Activated naive CD4-positive, alpha-beta T cell treated with anti-CD3 and anti-CD28 coated beads, Interleukin-2, amount 10 ng/mL, durations not matched to agents 7 days and 5 days (primary cell): ENCODE measurements around the gene ZNF367.

ENCODE experiments used
- CTCF ChIA-PET: fragments of 350-600 bp; sonication (Branson Sonifier 250); formaldehyde crosslinking; loops from one replicate; lab custom pipeline; 2021; ENCODE audit warnings: antibody characterized with exemption; lab: Charles Lee
- DNase-seq: peaks from one replicate; pipeline ENCODE4 v3.0.0-alpha.2; 2020
- H3K27ac Mint-ChIP-seq: one replicate; pipeline ENCODE4 v1.8.0; 2021; ENCODE audit warnings: mild to moderate bottlenecking, moderate library complexity, mixed read lengths
- H3K27me3 Mint-ChIP-seq: one replicate; pipeline ENCODE4 v1.8.0; 2021; ENCODE audit warnings: mild to moderate bottlenecking, mixed read lengths
- H3K36me3 Mint-ChIP-seq: one replicate; pipeline ENCODE4 v1.8.0; 2021; ENCODE audit warnings: mixed read lengths
- H3K4me1 Mint-ChIP-seq: one replicate; pipeline ENCODE4 v1.8.0; 2021; ENCODE audit warnings: mixed read lengths
- H3K4me3 Mint-ChIP-seq: one replicate; pipeline ENCODE4 v1.8.0; 2021; ENCODE audit warnings: mild to moderate bottlenecking, moderate library complexity, mixed read lengths
- H3K9me3 Mint-ChIP-seq: one replicate; pipeline ENCODE4 v1.8.0; 2021; ENCODE audit warnings: mixed read lengths

Gene ZNF367

DNA sequence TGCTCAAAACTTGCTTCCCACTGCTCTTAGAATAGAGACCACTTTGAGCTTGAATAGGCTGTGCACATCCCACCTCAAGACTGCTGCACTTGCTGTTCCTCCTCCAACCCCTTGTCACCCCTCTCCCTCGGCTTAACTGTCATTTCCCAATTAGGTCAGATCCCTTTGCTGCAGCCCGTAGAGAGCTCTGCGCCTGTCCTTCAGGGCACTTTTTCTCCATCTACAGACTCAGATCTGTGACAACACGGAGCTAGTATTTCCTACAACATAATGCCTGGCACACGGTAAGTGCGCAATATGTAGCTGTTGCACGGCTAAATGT lies 31.3 kb upstream of the ZNF367 start:
- H3K4me1 Mint-ChIP-seq: peaks cover 25% of the 10 kb centered on the region
- no peak for DNase-seq
- no peaks in the 10 kb centered on the region for H3K36me3 Mint-ChIP-seq
- CTCF ChIA-PET: interaction anchor here (1.0 to 2.4 kb wide), 3 partner anchors 14 to 217 kb away, joined by 4 to 5 read pairs (median 5); no protein-coding TSS in a partner anchor
- H3K27ac Mint-ChIP-seq: no peak overlapping the region
- no peaks in the 10 kb centered on the region for H3K9me3 Mint-ChIP-seq
- H3K27me3 Mint-ChIP-seq: peaks cover 32% of the 10 kb centered on the region
- H3K4me3 Mint-ChIP-seq: peak overlapping the region; percentile 60

GRCh38 chr9:96448546-96449170 lies 30.5 kb upstream of the ZNF367 start:
- Mint-ChIP-seq H3K27me3 (peaks cover 32% of the 10 kb centered on the region), H3K4me1 (peaks cover 24% of the 10 kb centered on the region), H3K9me3 (no peaks in the 10 kb centered on the region), H3K36me3 (no peaks in the 10 kb centered on the region), H3K4me3 (peak overlapping the region; percentile 60), H3K27ac (no peak overlapping the region)
- DNase-seq: no peak
- CTCF ChIA-PET: interaction anchor here (0.7 kb wide), 1 partner anchor 117 kb away, joined by 3 read pairs; no protein-coding TSS in a partner anchor

DNA sequence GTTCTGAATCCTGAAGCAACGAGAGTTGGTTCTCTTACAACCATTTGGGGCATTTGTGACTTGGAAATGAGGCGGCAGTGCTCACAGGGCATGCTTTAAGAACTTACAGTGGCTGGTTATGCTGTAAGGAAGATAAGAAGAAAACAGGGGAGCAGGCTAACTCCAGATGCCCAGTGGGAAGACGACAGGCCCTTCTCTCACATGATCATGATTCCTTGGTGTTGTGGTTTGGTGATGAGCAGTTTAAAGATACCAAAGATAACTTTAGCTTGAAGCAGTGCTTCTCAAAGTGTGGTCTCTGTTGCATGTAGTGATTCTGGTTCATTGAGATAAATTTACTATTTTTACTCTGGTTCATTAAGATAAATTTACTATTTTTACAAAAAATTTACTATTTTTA lies 29.2 kb upstream of the ZNF367 start:
- Mint-ChIP-seq H3K27ac (peak overlapping the region; percentile 55), H3K27me3 (peaks cover 32% of the 10 kb centered on the region), H3K9me3 (no peaks in the 10 kb centered on the region), H3K4me1 (peaks cover 19% of the 10 kb centered on the region), H3K36me3 (no peaks in the 10 kb centered on the region), H3K4me3 (no peak overlapping the region)
- no peak for DNase-seq
- CTCF ChIA-PET: no interaction called here

- Mint-ChIP-seq H3K27ac (no peak overlapping the region), H3K4me1 (peaks cover 3% of the 10 kb centered on the region), H3K4me3 (no peak overlapping the region), H3K9me3 (peaks cover 4% of the 10 kb centered on the region), H3K36me3 (no peaks in the 10 kb centered on the region), H3K27me3 (peaks cover 12% of the 10 kb centered on the region)
- CTCF ChIA-PET: interaction anchor here (0.9 to 2.5 kb wide), 10 partner anchors 10 to 224 kb away, joined by 3 to 24 read pairs (median 5); no protein-coding TSS in a partner anchor
- DNase-seq: no peak
These were observed 24.3 kb upstream of the ZNF367 start for GRCh38 chr9:96442491-96442890.

DNA sequence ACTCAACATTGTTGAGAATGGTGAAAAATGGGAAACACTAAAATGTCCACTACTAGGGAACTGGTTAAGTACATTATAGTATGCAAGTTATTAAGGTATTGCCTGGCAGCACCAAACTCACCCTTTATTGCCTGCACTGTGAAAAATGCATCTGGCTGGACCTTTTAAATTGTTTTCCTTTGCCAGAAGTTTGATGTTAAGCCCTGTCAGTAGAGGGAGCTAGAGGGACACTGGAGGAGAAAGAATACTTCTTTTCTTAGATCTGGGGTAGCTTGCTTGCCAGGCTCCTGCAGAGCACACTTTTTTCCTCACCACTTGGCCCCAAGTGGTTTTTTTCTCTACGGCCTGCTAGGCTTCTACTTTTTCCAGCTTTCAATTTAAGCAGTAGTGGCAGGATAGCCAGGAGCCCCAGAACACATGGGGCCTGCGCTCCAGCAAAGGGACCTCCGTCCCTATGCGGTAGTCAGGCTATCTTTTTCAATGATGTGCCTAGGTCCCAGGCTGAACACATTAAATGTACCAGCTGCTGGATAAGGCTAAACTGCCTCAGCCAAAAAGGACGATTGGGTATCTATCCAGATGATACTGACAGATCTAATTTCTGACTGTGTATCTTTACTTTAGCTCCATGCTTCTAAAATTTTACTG lies 23.8 kb upstream of the ZNF367 start:
- H3K27me3 Mint-ChIP-seq: peaks cover 6% of the 10 kb centered on the region
- no peaks in the 10 kb centered on the region for H3K4me1 Mint-ChIP-seq
- no peak overlapping the region for H3K27ac Mint-ChIP-seq
- H3K4me3 Mint-ChIP-seq: no peak overlapping the region
- no peaks in the 10 kb centered on the region for H3K36me3 Mint-ChIP-seq
- H3K9me3 Mint-ChIP-seq: peaks cover 4% of the 10 kb centered on the region
- peak; percentile 24 for DNase-seq
- CTCF ChIA-PET: interaction anchor here (0.9 to 2.5 kb wide), 10 partner anchors 10 to 225 kb away, joined by 3 to 24 read pairs (median 5); no protein-coding TSS in a partner anchor

- Mint-ChIP-seq H3K9me3 (peaks cover 4% of the 10 kb centered on the region), H3K4me3 (no peak overlapping the region), H3K27ac (no peak overlapping the region), H3K4me1 (no peaks in the 10 kb centered on the region), H3K27me3 (peaks cover 6% of the 10 kb centered on the region), H3K36me3 (no peaks in the 10 kb centered on the region)
- CTCF ChIA-PET: interaction anchor here (0.6 to 2.5 kb wide), 2 partner anchors 174 to 226 kb away, joined by 3 to 24 read pairs; no protein-coding TSS in a partner anchor
- no peak for DNase-seq
These were observed 22.6 kb upstream of the ZNF367 start for GRCh38 chr9:96440671-96441199.

- CTCF ChIA-PET: no interaction called here
- no peak overlapping the region for H3K27ac Mint-ChIP-seq
These were observed 19.3 kb upstream of the ZNF367 start for GRCh38 chr9:96437454-96437853.

DNA sequence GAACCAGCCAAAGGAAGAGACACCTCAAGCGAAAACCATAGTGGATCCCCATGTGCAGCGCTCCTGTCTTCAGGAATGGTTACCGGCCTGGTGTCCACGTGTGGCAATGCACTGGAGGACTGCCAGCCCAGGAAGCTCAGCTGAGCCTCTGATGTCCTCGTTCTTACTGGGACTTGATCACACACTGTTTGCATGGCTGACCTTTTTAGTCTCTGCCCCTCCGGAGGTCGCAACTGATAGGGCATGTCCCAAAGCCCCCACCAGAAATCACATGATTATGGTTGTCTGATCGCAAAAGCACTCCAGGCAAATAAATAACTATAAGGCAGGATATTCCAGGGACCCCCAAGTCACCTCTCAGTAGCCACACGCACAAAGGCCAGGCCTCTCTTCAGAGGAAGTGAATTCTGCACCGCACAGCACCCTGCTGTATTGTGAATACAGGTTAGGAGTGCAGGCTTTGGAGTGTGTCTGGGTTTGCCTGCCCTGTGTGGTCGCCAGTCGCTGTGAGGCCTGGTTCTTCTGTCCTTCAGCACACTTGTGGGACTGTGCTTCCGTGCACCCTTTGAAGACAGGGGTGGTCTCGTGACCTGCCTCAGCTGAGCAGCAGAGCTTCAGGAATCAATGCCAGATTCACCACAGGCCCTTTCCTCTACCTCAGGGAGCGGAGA lies 18.4 kb upstream of the ZNF367 start:
- H3K36me3 Mint-ChIP-seq: no peaks in the 10 kb centered on the region
- H3K27me3 Mint-ChIP-seq: peaks cover 9% of the 10 kb centered on the region
- H3K4me1 Mint-ChIP-seq: no peaks in the 10 kb centered on the region
- H3K9me3 Mint-ChIP-seq: peaks cover under 1% of the 10 kb centered on the region
- no peak for DNase-seq
- no peak overlapping the region for H3K27ac Mint-ChIP-seq
- CTCF ChIA-PET: no interaction called here
- no peak overlapping the region for H3K4me3 Mint-ChIP-seq

More at GRCh38 chr9:96437454-96437853, 19.3 kb upstream of the ZNF367 start:
- no peak overlapping the region for H3K4me3 Mint-ChIP-seq
- no peaks in the 10 kb centered on the region for H3K36me3 Mint-ChIP-seq
- H3K4me1 Mint-ChIP-seq: no peaks in the 10 kb centered on the region
- DNase-seq: no peak
- H3K9me3 Mint-ChIP-seq: peaks cover 4% of the 10 kb centered on the region
- peaks cover 9% of the 10 kb centered on the region for H3K27me3 Mint-ChIP-seq

- Mint-ChIP-seq H3K4me3 (no peak overlapping the region), H3K36me3 (no peaks in the 10 kb centered on the region), H3K4me1 (no peaks in the 10 kb centered on the region), H3K27me3 (peaks cover 9% of the 10 kb centered on the region), H3K27ac (no peak overlapping the region), H3K9me3 (no peaks in the 10 kb centered on the region)
- CTCF ChIA-PET: interaction anchor here (0.9 to 1.6 kb wide), 3 partner anchors 14 to 231 kb away, joined by 5 read pairs; partner anchors contain the start of gene HABP4
- no peak for DNase-seq
These were observed 17.9 kb upstream of the ZNF367 start for GRCh38 chr9:96436063-96436455.

GRCh38 chr9:96435345-96435744 lies 17.2 kb upstream of the ZNF367 start:
- CTCF ChIA-PET: interaction anchor here (0.9 to 1.6 kb wide), 4 partner anchors 8 to 232 kb away, joined by 3 to 5 read pairs (median 5); partner anchors contain the start of gene HABP4
- peaks cover 9% of the 10 kb centered on the region for H3K27me3 Mint-ChIP-seq
- no peaks in the 10 kb centered on the region for H3K9me3 Mint-ChIP-seq
- DNase-seq: no peak
- no peak overlapping the region for H3K4me3 Mint-ChIP-seq
- no peaks in the 10 kb centered on the region for H3K4me1 Mint-ChIP-seq
- no peak overlapping the region for H3K27ac Mint-ChIP-seq
- H3K36me3 Mint-ChIP-seq: no peaks in the 10 kb centered on the region

DNA sequence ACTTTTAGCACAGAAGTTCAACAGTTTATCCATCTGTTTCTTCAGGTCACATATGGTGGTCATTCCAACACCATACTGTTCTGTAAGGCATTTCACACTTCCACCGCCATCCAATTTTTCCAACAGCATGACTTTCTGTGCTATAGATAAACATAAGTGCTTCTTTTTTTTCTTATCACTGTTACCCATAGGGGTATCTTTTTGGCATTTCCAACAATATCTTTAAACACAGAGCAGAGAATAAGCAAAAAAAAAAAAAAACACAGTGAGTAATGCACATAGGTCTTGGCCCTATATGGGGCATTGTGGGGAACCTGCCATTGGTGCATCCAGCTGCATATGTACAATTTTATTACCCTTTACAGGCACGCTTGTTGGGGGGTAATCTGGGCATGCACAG lies 12.2 kb upstream of the ZNF367 start:
- H3K9me3 Mint-ChIP-seq: no peaks in the 10 kb centered on the region
- CTCF ChIA-PET: no interaction called here

GRCh38 chr9:96429732-96430131 lies 11.6 kb upstream of the ZNF367 start:
- Mint-ChIP-seq H3K36me3 (no peaks in the 10 kb centered on the region), H3K9me3 (no peaks in the 10 kb centered on the region), H3K27me3 (peaks cover 13% of the 10 kb centered on the region), H3K4me3 (no peak overlapping the region), H3K27ac (no peak overlapping the region), H3K4me1 (peaks cover 3% of the 10 kb centered on the region)
- CTCF ChIA-PET: interaction anchor here (1.1 kb wide), 1 partner anchor 12 kb away, joined by 5 read pairs; no protein-coding TSS in a partner anchor
- no peak for DNase-seq

More for the DNA sequence above, 12.2 kb upstream of the ZNF367 start:
- H3K36me3 Mint-ChIP-seq: no peaks in the 10 kb centered on the region
- peaks cover 13% of the 10 kb centered on the region for H3K27me3 Mint-ChIP-seq
- H3K4me1 Mint-ChIP-seq: peaks cover 3% of the 10 kb centered on the region
- no peak overlapping the region for H3K4me3 Mint-ChIP-seq
- no peak for DNase-seq
- H3K27ac Mint-ChIP-seq: no peak overlapping the region

GRCh38 chr9:96425500-96426169 lies 7.5 kb upstream of the ZNF367 start:
- Mint-ChIP-seq H3K27ac (no peak overlapping the region), H3K9me3 (no peaks in the 10 kb centered on the region), H3K27me3 (peaks cover 7% of the 10 kb centered on the region), H3K4me3 (no peak overlapping the region), H3K4me1 (peaks cover 11% of the 10 kb centered on the region), H3K36me3 (no peaks in the 10 kb centered on the region)
- CTCF ChIA-PET: no interaction called here
- DNase-seq: no peak

- Mint-ChIP-seq H3K27ac (no peak overlapping the region), H3K9me3 (no peaks in the 10 kb centered on the region), H3K27me3 (peaks cover 7% of the 10 kb centered on the region), H3K4me3 (no peak overlapping the region), H3K4me1 (peaks cover 25% of the 10 kb centered on the region), H3K36me3 (no peaks in the 10 kb centered on the region)
- DNase-seq: no peak
- CTCF ChIA-PET: no interaction called here
These were observed 5.8 kb upstream of the ZNF367 start for GRCh38 chr9:96423985-96424336.
